A673 (cell line): ENCODE data around the gene TSPEAR. TPM values are rescaled to one million over a fixed set of nuclear protein-coding genes. Genes with fewer than 3 reads are reported as not detected.

Experiments
- BruUV-seq: library from RNA; stranded (reverse); fragments of 400-500 nt; replicated peaks from 2 replicates; lab custom pipeline; 2021; lab: Mats Ljungman, UMichigan
- CTCF ChIA-PET: fragments of 300-600 bp; sonication (Branson Sonifier 250); formaldehyde crosslinking; loops from one replicate; lab custom pipeline; 2022; ENCODE audit warnings: antibody characterized with exemption; lab: Charles Lee
- POLR2A ChIA-PET: fragments of 300-600 bp; sonication (Branson Sonifier 250); formaldehyde crosslinking; loops from one replicate; lab custom pipeline; 2022; ENCODE audit warnings: antibody characterized with exemption; ENCODE audit not compliant: low non-redundant PET; lab: Charles Lee
- DNase-seq: peaks from one replicate; pipeline ENCODE4 v3.0.0-alpha.2; 2015; ENCODE audit warnings: low spot score
- H3K27ac ChIP-seq: fragments of 200-600 bp; sonication (generic); 2 replicates; pipeline ENCODE4 v1.5.1; 2016; ENCODE audit warnings: mixed run types, low read depth, mild to moderate bottlenecking, mixed read lengths, antibody characterized with exemption, low read length; ENCODE audit not compliant: poor library complexity, severe bottlenecking
- H3K27me3 ChIP-seq: fragments of 200-600 bp; sonication (generic); replicated peaks from 2 replicates; pipeline ENCODE4 v1.6.1; 2017; ENCODE audit warnings: mixed run types, low read depth, mild to moderate bottlenecking, mixed read lengths, antibody characterized with exemption, low read length; ENCODE audit not compliant: insufficient read depth, poor library complexity
- H3K36me3 ChIP-seq: fragments of 200-600 bp; sonication (generic); 2 replicates; pipeline ENCODE4 v1.6.1; 2016; ENCODE audit warnings: mixed run types, mild to moderate bottlenecking, mixed read lengths, antibody characterized with exemption, low read length; ENCODE audit not compliant: insufficient read depth, poor library complexity, severe bottlenecking
- H3K4me1 ChIP-seq: fragments of 200-600 bp; sonication (generic); 2 replicates; pipeline ENCODE4 v1.6.1; 2017; ENCODE audit warnings: mixed run types, mild to moderate bottlenecking, mixed read lengths, antibody characterized with exemption, low read length; ENCODE audit not compliant: insufficient read depth, poor library complexity, severe bottlenecking
- H3K4me3 ChIP-seq: fragments of 200-600 bp; sonication (generic); 2 replicates; pipeline ENCODE4 v1.5.1; 2016; ENCODE audit warnings: low read depth, mixed run types, mild to moderate bottlenecking, mixed read lengths, low read length; ENCODE audit not compliant: poor library complexity, severe bottlenecking
- H3K9me3 ChIP-seq: fragments of 200-600 bp; sonication (generic); 2 replicates; pipeline ENCODE4 v1.6.1; 2016; ENCODE audit warnings: mixed run types, low read depth, mild to moderate bottlenecking, mixed read lengths, antibody characterized with exemption, low read length; ENCODE audit not compliant: poor library complexity, severe bottlenecking
- EZH2 ChIP-seq: fragments of 200-600 bp; sonication (generic); IDR thresholded peaks from 2 replicates; pipeline ENCODE4 v1.6.1; 2017; ENCODE audit warnings: borderline replicate concordance, low read depth, mild to moderate bottlenecking, mixed read lengths, antibody characterized with exemption, low read length; ENCODE audit not compliant: poor library complexity, severe bottlenecking
- intact Hi-C: fragments of 100-400 bp; cut with micrococcal nuclease; formaldehyde crosslinking; loops from one replicate; pipeline ENCODE4 v1.10.0; 2022; ENCODE audit not compliant: unreplicated experiment
- total RNA-seq: library from RNA; stranded (reverse); gene quantifications from 2 replicates; pipeline ENCODE4 v1.2.3, GENCODE V29; 2021
- TF ChIP-seq, protein P1 (sequence below): fragments of 300-800, 200-600 bp; sonication (generic); conservative IDR thresholded peaks from 2 replicates; pipeline ENCODE4 v1.5.1; 2017; ENCODE audit warnings: low read depth, mild to moderate bottlenecking, antibody characterized with exemption, low read length, moderate library complexity, mixed read lengths

Gene TSPEAR
- total RNA-seq, 1 experiment from 2014 or later = 8.3 TPM

- CTCF ChIA-PET = no interaction called here
- Histone ChIP-seq H3K27me3 (no peaks in the 10 kb centered on the region), H3K4me3 (no peak overlapping the region), H3K9me3 (peaks cover 15% of the 10 kb centered on the region), H3K36me3 (peaks cover 1% of the 10 kb centered on the region), H3K27ac (no peak overlapping the region), H3K4me1 (no peaks in the 10 kb centered on the region)
- no peak for DNase-seq
- TF ChIP-seq, protein P1, sequence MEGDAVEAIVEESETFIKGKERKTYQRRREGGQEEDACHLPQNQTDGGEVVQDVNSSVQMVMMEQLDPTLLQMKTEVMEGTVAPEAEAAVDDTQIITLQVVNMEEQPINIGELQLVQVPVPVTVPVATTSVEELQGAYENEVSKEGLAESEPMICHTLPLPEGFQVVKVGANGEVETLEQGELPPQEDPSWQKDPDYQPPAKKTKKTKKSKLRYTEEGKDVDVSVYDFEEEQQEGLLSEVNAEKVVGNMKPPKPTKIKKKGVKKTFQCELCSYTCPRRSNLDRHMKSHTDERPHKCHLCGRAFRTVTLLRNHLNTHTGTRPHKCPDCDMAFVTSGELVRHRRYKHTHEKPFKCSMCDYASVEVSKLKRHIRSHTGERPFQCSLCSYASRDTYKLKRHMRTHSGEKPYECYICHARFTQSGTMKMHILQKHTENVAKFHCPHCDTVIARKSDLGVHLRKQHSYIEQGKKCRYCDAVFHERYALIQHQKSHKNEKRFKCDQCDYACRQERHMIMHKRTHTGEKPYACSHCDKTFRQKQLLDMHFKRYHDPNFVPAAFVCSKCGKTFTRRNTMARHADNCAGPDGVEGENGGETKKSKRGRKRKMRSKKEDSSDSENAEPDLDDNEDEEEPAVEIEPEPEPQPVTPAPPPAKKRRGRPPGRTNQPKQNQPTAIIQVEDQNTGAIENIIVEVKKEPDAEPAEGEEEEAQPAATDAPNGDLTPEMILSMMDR = no peak
- BruUV-seq = no TSS peak
- intact Hi-C loops = no loop called here
- POLR2A ChIA-PET = no interaction called here
Measured at GRCh38 chr21:44734841-44735240, 23.5 kb upstream of the TSPEAR start.

DNA sequence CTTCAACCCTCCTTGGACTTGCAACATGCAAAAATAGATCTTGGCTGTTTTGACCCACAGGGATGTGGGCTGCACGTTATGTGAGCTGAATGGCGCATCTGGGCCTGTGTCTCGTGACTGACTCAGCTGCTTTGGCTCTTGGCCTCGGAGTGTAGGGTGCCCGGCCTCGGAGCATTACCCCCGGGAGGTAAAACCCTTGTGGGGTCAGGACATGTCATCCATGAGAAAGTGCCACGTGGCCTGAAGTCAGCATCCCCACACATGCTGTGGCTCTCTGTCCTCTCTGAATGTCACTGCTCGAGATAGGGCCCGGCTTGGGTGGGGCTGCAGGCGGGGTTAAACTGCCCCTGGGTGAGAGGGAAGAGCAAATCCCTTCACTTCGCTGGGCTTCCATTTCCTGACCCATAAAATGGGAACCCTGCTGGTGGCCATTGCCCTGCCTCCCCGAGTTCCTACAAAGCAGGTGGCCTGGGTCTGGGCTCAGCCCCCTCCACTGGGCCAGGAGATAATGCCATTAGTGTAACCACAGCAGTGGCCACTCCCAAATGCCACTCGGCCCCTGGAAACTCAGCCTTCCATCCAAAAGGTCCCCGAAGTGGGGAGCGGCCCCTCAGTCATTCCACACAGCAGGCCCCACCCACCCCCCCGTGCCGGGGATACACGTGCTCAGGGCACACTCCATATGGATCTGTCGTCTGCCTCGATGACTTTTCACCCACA is 22.8 kb upstream of the TSPEAR start:
- no peaks in the 10 kb centered on the region for H3K4me1 ChIP-seq
- H3K27ac ChIP-seq = no peak overlapping the region
- peaks cover 2% of the 10 kb centered on the region for H3K36me3 ChIP-seq
- H3K9me3 ChIP-seq = peaks cover 14% of the 10 kb centered on the region
- no peak overlapping the region for H3K4me3 ChIP-seq
- no peak for TF ChIP-seq EZH2
- TF ChIP-seq, protein P1 = no peak
- POLR2A ChIA-PET = no interaction called here
- DNase-seq = no peak
- intact Hi-C loops = no loop called here
- CTCF ChIA-PET = no interaction called here
- BruUV-seq = no TSS peak
- no peaks in the 10 kb centered on the region for H3K27me3 ChIP-seq

- Histone ChIP-seq H3K36me3 (peaks cover 2% of the 10 kb centered on the region), H3K4me1 (no peaks in the 10 kb centered on the region), H3K27me3 (no peaks in the 10 kb centered on the region), H3K4me3 (no peak overlapping the region), H3K27ac (no peak overlapping the region), H3K9me3 (peaks cover 2% of the 10 kb centered on the region)
- ChIA-PET POLR2A (no interaction called here), CTCF (no interaction called here)
- DNase-seq = no peak
- TF ChIP-seq EZH2 = no peak
- TF ChIP-seq, protein P1 = no peak
- intact Hi-C loops = no loop called here
- BruUV-seq = no TSS peak
Measured at GRCh38 chr21:44732956-44733355, 21.6 kb upstream of the TSPEAR start.
